Measurements from ENCODE around the gene SEMA3B. TPM values are rescaled to one million over a fixed set of nuclear protein-coding genes. Genes with fewer than 3 reads are reported as not detected.
A peak's percentile ranks its signal among the peaks of the same experiment; 100 is the strongest.

SEMA3B gene
- total RNA-seq, 1 experiment from 2014 or later: 4.8 TPM

DNA sequence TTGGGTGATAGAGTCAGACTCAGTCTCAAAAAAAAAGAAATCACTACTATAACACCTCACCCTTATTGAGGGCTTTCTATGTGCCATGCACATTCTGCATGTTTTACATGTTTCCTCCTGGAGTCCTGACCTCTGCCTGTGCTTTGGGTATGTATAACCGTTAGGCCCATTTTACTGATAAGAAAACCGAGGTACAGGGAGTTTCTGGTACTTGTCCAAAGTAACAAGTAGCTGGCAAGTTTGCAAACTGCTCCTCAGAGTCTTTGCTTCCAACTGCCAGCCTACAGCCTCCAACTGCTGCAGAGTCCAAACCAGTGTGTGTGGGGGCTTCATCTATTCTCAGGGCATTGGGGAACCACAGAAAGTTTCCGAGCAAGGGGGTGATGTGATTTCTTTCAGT lies 36.6 kb upstream of the SEMA3B start:
- no peak for DNase-seq
- H3K36me3 ChIP-seq: no peaks in the 10 kb centered on the region
- no peaks in the 10 kb centered on the region for H3K9me3 ChIP-seq (replicated peaks)
- no peak overlapping the region for H3K4me3 ChIP-seq
- peaks cover 13% of the 10 kb centered on the region for H3K4me1 ChIP-seq
- no peaks in the 10 kb centered on the region for H3K27me3 ChIP-seq
- no peak overlapping the region for H3K27ac ChIP-seq

DNA sequence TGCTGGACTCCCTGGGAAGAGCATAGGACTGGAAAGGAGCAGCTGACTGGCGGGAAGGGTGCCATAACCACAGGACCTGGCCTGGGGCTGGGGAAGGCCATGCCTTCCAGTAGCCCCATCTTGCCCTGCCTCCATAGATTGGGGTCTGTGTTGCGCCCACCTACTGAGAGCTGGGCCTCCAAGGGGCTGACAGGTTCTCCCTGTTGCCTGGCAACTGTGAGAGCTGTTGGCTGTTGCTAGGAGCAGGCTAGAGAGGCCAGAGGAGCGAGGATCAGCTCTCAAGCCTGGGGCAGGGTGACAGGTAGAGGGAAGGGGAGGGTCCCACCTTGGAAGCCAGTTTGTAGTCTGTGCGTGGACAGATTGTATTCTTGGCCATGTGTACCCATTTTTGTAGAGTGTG lies 35.8 kb upstream of the SEMA3B start:
- peak in 1 of 2 experiments; percentile 26 for DNase-seq
- H3K9me3 ChIP-seq (replicated peaks): no peaks in the 10 kb centered on the region
- no peaks in the 10 kb centered on the region for H3K27me3 ChIP-seq
- H3K27ac ChIP-seq: no peak overlapping the region
- H3K4me3 ChIP-seq: no peak overlapping the region
- peaks cover 13% of the 10 kb centered on the region for H3K4me1 ChIP-seq
- no peaks in the 10 kb centered on the region for H3K36me3 ChIP-seq

DNA sequence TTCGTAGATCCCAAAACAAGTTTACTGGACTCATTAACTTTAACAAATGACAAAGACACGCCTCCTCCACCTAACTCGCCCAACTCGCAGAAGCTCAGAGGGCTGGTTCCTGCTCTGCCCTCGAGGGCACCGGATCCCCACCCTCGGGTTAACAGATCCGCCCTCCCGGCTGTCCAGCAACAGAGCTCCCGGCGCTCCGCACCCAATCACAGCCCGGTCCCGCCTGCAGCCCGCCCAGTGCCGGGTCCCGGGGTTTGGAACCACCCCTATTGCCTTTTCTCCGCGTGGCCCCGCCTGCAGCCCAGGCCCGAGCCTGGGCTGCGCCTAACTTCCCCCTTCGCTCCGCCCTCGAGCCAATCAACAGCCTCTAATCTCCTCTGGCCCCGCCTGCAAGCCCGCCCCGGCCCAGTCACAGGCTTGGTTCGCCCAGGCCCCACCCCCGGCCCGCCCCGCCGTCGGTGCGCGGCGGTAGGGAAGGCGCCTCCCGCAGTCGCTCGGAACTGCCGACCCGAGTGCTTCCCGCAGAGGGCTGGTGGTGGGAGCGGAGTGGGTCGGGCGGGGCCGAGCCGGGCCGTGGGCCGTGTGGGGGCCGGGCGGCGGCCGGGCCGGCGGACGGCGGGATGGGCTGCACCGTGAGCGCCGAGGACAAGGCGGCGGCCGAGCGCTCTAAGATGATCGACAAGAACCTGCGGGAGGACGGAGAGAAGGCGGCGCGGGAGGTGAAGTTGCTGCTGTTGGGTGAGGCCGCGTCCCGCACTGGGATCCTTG lies 33.0 kb upstream of the SEMA3B start, which contains the start of gene GNAI2:
TSS of gene GNAI2 (plus strand) at position 489 of the 768 bp plus-strand sequence. CDS start at position 621, 132 bp downstream.
- Histone ChIP-seq H3K27ac (no peak within 1 kb of the TSS; the same call in 1 of the 2 replicates), H3K4me1 (peaks cover 4% of the 10 kb centered on the region; the same call in 1 of the 2 replicates), H3K4me3 (peak within 1 kb of the TSS; percentile 63), H3K36me3 (no peaks in the 10 kb centered on the region), H3K9me3 (replicated peaks) (no peaks in the 10 kb centered on the region), H3K27me3 (no peaks in the 10 kb centered on the region)
- DNase-seq: peak; percentile 98

DNA sequence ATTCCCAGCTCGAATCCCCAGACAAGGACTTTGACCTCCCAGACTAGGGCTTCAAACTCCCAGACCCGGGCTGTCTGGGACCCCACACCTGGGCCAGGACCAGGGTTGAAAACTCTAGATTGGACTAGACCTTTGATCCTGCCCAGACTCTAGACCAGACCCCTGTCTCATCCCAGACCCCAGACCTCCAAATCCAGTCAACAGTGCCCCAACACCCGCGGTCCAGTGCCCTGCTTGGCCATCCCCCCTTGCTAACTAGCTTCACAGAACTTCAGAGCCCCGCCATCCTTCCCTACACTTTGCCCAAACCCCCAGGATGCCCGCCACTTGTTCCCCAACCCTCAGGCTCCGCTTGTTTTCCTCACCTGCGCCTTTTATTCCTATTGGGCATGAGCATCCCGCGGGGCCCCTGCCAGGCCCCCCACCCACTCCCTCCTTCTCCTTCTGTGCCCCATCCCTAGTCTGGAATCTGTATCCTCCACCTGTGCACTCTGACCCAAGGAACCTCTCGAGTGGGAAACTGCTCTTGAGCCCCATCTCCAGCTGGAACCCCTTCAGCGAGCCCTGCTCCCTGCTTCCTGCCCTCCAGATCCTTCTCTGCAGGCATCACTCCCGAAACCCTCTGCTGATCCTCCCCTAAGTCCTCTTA lies 32.3 kb upstream of the SEMA3B start:
- no peaks in the 10 kb centered on the region for H3K27me3 ChIP-seq
- peak overlapping the region; percentile 63 for H3K4me3 ChIP-seq
- H3K27ac ChIP-seq: no peak overlapping the region; the same call in 1 of the 2 replicates
- H3K36me3 ChIP-seq: no peaks in the 10 kb centered on the region
- DNase-seq: no peak
- no peaks in the 10 kb centered on the region for H3K9me3 ChIP-seq (replicated peaks)
- H3K4me1 ChIP-seq: peaks cover 3% of the 10 kb centered on the region; the same call in 1 of the 2 replicates

DNA sequence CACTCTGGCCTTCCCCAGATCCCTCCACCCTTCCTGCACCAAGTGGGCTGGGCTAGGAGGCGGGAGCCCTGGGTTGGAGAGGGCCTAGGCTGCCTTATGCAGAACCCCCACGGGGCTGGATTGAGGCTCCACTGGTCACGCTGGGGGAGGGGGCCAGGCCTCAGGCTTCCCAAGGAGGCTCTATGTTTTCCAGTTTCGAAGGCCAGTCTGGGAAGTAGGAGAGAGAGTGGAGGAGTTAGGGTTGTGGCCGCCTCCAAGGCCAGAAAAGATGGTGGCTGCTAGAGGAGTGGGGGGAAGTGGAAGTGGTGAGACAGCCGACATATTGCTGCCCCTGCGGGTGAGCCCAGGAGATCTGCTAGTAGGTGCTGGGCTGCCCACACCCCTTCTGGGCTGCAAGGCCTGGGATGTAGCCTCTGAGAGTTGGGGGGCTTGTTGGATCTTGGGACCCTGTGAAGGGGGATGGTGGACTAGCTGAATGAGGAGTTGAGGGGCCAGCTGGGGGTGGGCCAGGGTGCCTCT lies 31.8 kb upstream of the SEMA3B start:
- peaks cover 3% of the 10 kb centered on the region; the same call in 1 of the 2 replicates for H3K4me1 ChIP-seq
- no peaks in the 10 kb centered on the region for H3K9me3 ChIP-seq (replicated peaks)
- no peaks in the 10 kb centered on the region for H3K36me3 ChIP-seq
- no peaks in the 10 kb centered on the region for H3K27me3 ChIP-seq
- H3K27ac ChIP-seq: no peak overlapping the region; the same call in 1 of the 2 replicates
- H3K4me3 ChIP-seq: peak overlapping the region; percentile 63
- DNase-seq: peak; percentile 38 to 48

DNA sequence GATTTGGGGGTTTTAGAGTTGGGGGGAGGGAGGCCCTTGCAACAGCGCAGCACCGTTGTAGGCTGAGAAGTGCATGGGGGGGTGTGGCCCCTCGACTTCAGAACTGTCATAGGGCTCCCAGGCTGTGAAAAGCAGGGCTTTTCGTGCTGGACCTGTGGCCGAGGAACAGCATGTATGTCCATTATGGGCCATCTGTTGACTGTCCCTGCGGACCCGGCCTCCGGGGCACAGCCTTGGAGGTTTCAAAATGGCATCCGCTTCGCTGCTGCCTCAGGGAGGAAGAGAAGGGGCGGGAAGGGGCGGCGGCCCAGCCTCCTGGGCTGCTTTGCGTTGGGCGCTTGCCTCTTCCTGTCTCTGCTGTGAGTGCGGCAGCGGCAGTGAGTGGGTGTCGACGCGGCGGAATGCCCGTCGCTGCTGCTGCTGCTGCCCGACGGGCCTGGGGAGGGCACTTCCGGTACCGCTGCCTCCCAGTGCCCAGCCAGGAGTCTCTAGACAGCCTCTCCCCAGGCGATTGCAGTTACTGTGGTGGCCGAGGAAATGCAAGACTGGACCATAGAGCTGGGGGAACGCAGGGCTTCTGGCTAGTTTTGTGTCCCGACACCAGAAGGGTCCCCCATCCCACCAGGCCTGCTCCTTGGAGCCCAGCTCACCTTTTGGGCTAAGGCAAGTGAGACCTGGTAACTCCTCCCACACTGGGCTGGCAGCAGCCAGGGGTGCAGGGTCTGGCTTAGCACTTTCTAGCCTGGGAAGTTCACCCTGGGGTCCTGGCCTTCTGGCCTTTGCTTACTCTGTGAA lies 31.0 kb upstream of the SEMA3B start:
- peaks cover 3% of the 10 kb centered on the region; the same call in 1 of the 2 replicates for H3K4me1 ChIP-seq
- DNase-seq: peak; percentile 53 to 58

GRCh38 chr3:50238549-50239026 lies 30.4 kb upstream of the SEMA3B start:
- H3K27me3 ChIP-seq: no peaks in the 10 kb centered on the region
- no peak overlapping the region for H3K27ac ChIP-seq
- no peak overlapping the region; the same call in 1 of the 2 replicates for H3K4me3 ChIP-seq
- DNase-seq: no peak
- no peaks in the 10 kb centered on the region for H3K9me3 ChIP-seq (replicated peaks)
- peaks cover 3% of the 10 kb centered on the region; the same call in 1 of the 2 replicates for H3K4me1 ChIP-seq
- no peaks in the 10 kb centered on the region for H3K36me3 ChIP-seq

More for the DNA sequence above, 31.0 kb upstream of the SEMA3B start:
- H3K9me3 ChIP-seq (replicated peaks): no peaks in the 10 kb centered on the region
- peak overlapping the region; percentile 63 for H3K4me3 ChIP-seq
- no peaks in the 10 kb centered on the region for H3K36me3 ChIP-seq
- H3K27me3 ChIP-seq: no peaks in the 10 kb centered on the region
- no peak overlapping the region; the same call in 1 of the 2 replicates for H3K27ac ChIP-seq

GRCh38 chr3:50239649-50240048 lies 29.3 kb upstream of the SEMA3B start:
- Histone ChIP-seq H3K27me3 (no peaks in the 10 kb centered on the region), H3K36me3 (no peaks in the 10 kb centered on the region)

GRCh38 chr3:50241163-50241562 lies 27.8 kb upstream of the SEMA3B start:
- Histone ChIP-seq H3K9me3 (replicated peaks) (no peaks in the 10 kb centered on the region), H3K27ac (no peak overlapping the region), H3K36me3 (no peaks in the 10 kb centered on the region), H3K27me3 (no peaks in the 10 kb centered on the region), H3K4me1 (peaks cover 6% of the 10 kb centered on the region; the same call in 1 of the 2 replicates), H3K4me3 (no peak overlapping the region)
- no peak for DNase-seq

More at GRCh38 chr3:50239649-50240048, 29.3 kb upstream of the SEMA3B start:
- Histone ChIP-seq H3K4me1 (peaks cover 3% of the 10 kb centered on the region; the same call in 1 of the 2 replicates), H3K9me3 (replicated peaks) (no peaks in the 10 kb centered on the region), H3K4me3 (no peak overlapping the region), H3K27ac (no peak overlapping the region)
- no peak for DNase-seq

DNA sequence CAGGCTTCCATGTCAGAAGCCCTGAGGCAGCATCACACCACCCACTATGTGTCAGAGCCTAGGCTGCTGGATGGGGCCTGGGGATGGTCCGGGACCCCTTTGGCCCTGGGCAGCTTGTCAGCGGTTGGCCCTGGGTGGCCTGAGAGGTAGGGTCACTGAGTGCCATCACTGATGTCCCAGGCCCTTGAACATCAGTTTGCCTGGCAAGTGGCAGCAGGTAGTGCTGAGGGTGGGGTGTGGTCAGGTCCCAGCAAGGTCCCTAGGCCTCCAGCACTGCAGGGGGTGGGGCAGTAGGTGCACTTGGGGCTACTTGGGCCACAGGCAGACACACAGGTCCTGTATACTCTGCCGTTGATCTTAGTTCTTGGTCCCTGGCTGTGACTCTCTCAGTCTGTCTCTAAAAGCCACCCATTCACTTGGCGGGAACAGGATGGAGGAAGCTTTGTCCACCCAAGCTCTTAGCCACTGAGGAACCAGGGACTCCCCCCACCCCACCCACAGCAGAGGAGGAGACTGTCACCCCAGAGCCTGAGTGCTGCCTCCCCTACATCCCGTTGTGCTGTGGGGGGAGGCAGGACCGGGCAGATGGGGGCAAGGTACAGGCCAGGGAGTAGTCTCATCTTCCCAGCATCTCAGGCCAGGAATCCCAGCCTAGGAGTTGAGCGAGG lies 27.1 kb upstream of the SEMA3B start:
- no peak overlapping the region for H3K4me3 ChIP-seq
- H3K27ac ChIP-seq: no peak overlapping the region
- H3K9me3 ChIP-seq (replicated peaks): no peaks in the 10 kb centered on the region
- no peaks in the 10 kb centered on the region for H3K36me3 ChIP-seq
- H3K27me3 ChIP-seq: no peaks in the 10 kb centered on the region
- peaks cover 6% of the 10 kb centered on the region for H3K4me1 ChIP-seq
- no peak for DNase-seq

DNA sequence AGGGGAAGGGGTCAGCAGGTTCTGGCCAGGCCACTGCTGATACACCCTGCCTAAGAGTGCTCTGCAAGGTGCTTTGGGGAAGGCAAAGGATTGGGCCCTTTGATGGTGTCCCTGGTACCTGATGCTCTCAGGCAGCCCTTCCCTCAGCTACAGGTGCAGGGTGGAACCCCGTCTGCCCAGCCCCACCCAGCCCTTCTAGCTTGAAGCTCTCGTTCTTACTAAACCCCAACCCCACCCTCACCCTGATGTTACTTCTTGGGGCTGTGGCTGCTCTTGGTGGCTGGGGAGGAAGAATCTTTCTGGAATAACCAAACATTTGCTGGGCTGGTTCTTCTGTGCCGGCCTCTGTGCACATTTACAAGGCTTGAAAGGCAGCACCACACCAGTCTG lies 26.6 kb upstream of the SEMA3B start:
- Histone ChIP-seq H3K9me3 (replicated peaks) (no peaks in the 10 kb centered on the region), H3K27me3 (no peaks in the 10 kb centered on the region), H3K4me3 (no peak overlapping the region), H3K36me3 (no peaks in the 10 kb centered on the region), H3K27ac (no peak overlapping the region), H3K4me1 (peaks cover 9% of the 10 kb centered on the region)
- DNase-seq: no peak

GRCh38 chr3:50242851-50243542 lies 25.9 kb upstream of the SEMA3B start:
- Histone ChIP-seq H3K4me3 (no peak overlapping the region), H3K36me3 (no peaks in the 10 kb centered on the region), H3K9me3 (replicated peaks) (no peaks in the 10 kb centered on the region), H3K27me3 (no peaks in the 10 kb centered on the region), H3K4me1 (peaks cover 9% of the 10 kb centered on the region), H3K27ac (no peak overlapping the region)
- no peak for DNase-seq

DNA sequence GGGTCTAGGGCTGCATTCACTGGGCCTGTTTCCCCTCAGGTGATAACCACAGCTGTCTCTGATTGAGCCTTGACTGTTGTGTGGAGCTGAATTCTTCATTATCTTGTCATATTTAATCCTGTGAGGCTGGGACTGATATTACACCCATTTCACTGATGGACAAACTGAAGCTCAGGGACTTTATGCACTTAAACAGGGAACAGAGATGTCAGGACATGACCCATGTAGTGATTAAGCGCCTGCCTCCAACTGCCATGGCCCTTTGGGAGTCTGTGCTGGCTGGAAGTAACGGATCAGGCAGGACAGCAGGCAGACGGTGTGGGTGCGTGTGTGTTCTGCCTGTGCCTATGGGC lies 25.4 kb upstream of the SEMA3B start:
- Histone ChIP-seq H3K9me3 (replicated peaks) (no peaks in the 10 kb centered on the region), H3K36me3 (no peaks in the 10 kb centered on the region), H3K4me1 (peaks cover 9% of the 10 kb centered on the region), H3K27ac (no peak overlapping the region), H3K4me3 (no peak overlapping the region), H3K27me3 (no peaks in the 10 kb centered on the region)
- DNase-seq: no peak
